Parathyroid adenoma (tissue), 2 donors: ENCODE measurements around the gene C19orf38.
"Not testable (repeated sequence)": the region's sequence is repeated elsewhere in the genome, so short reads cannot be mapped to it uniquely, and the experiment has no call there.

Experiments used
- H2AFZ ChIP-seq: fragments of 300-600 bp; sonication (generic); one replicate; pipeline ENCODE4 v1.7.0; 2017; ENCODE audit warnings: antibody characterized with exemption, mild to moderate bottlenecking
- H3K27ac ChIP-seq: fragments of 300-600 bp; sonication (generic); one replicate; pipeline ENCODE4 v1.7.0; 2017
- H3K27me3 ChIP-seq: fragments of 300-600 bp; sonication (generic); one replicate; pipeline ENCODE4 v1.7.0; 2017; ENCODE audit warnings: low read length; ENCODE audit not compliant: control insufficient read depth, insufficient read depth
- H3K36me3 ChIP-seq: fragments of 300-600 bp; sonication (generic); one replicate; pipeline ENCODE4 v1.7.0; 2017; ENCODE audit warnings: low read length; ENCODE audit not compliant: control insufficient read depth, insufficient read depth
- H3K4me1 ChIP-seq: fragments of 300-600 bp; sonication (generic); one replicate; pipeline ENCODE4 v1.7.0; 2017; ENCODE audit warnings: control low read depth
- H3K4me2 ChIP-seq: fragments of 300-600 bp; sonication (generic); one replicate; pipeline ENCODE4 v1.7.0; 2017; ENCODE audit warnings: low read length
- H3K4me3 ChIP-seq: fragments of 300-600 bp; sonication (generic); one replicate; pipeline ENCODE4 v1.7.0; 2017; ENCODE audit warnings: low read depth, low read length
- H3K79me2 ChIP-seq: fragments of 300-600 bp; sonication (generic); one replicate; pipeline ENCODE4 v1.7.0; 2017; ENCODE audit warnings: control low read depth
- H3K9ac ChIP-seq: fragments of 300-600 bp; sonication (generic); one replicate; pipeline ENCODE4 v1.7.0; 2017; ENCODE audit warnings: mild to moderate bottlenecking
- H3K9me3 ChIP-seq: fragments of 300-600 bp; sonication (generic); one replicate; pipeline ENCODE4 v1.7.0; 2017; ENCODE audit warnings: low read length; ENCODE audit not compliant: control insufficient read depth
- TF ChIP-seq, protein P1 (sequence below): fragments of 300-600 bp; sonication (generic); IDR thresholded peaks from one replicate; pipeline ENCODE4 v1.7.0; 2017; ENCODE audit warnings: antibody characterized with exemption, mild to moderate bottlenecking
- donor health status: primary hyperparathyroidism.

C19orf38 gene

DNA sequence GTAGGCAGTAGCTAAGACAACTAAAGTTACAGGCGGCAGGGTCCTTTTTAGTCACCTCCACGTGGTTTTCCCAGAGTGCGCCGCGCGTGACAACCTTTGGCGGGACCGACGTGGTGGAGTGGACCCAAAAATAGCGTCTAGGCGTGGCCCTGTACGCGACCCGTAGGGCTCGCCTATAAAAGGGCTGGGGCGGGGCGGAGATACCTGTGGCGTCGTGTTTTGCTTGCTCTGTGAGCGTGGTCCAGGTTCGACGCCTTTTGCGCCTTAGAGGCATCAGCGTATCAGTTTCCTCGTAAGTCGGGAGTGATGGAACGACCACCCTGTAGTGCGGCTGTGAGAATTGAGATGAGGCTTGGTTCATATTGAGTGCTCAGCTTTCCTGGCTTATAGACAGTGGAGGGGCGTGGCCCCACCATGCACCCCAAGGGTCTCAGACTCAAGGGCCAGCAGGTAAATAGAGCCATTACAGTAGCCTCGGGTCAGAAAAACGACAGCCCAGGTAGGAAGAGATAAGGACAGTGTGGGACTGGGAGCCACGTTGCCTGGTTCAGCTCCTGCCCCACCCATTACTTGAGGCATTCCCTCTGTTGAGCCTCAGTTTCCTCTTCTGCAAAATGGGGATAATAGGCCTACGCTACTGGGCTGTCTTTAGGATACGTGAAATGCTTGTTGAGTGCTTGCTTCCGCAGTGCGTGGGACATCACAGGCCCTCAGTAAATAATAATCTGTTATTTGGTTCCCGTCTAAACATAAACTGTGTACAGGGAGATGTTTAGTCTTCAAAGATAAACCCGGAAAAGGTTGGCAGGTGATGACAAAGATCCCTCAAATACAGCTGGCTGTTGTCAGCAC, 11.5 kb upstream of the C19orf38 start:
- Histone ChIP-seq H3K36me3 (no peaks in the 10 kb centered on the region), H3K4me3 (peak overlapping the region; percentile 95), H3K27me3 (no peaks in the 10 kb centered on the region), H3K79me2 (no peaks in the 10 kb centered on the region), H3K9me3 (no peaks in the 10 kb centered on the region), H3K4me1 (no peaks in the 10 kb centered on the region), H2AFZ (peak overlapping the region; percentile 84), H3K4me2 (peak overlapping the region; percentile 95), H3K9ac (peak overlapping the region; percentile 98), H3K27ac (peak overlapping the region; percentile 100)
- TF ChIP-seq, protein P1, sequence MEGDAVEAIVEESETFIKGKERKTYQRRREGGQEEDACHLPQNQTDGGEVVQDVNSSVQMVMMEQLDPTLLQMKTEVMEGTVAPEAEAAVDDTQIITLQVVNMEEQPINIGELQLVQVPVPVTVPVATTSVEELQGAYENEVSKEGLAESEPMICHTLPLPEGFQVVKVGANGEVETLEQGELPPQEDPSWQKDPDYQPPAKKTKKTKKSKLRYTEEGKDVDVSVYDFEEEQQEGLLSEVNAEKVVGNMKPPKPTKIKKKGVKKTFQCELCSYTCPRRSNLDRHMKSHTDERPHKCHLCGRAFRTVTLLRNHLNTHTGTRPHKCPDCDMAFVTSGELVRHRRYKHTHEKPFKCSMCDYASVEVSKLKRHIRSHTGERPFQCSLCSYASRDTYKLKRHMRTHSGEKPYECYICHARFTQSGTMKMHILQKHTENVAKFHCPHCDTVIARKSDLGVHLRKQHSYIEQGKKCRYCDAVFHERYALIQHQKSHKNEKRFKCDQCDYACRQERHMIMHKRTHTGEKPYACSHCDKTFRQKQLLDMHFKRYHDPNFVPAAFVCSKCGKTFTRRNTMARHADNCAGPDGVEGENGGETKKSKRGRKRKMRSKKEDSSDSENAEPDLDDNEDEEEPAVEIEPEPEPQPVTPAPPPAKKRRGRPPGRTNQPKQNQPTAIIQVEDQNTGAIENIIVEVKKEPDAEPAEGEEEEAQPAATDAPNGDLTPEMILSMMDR, result no peak

DNA sequence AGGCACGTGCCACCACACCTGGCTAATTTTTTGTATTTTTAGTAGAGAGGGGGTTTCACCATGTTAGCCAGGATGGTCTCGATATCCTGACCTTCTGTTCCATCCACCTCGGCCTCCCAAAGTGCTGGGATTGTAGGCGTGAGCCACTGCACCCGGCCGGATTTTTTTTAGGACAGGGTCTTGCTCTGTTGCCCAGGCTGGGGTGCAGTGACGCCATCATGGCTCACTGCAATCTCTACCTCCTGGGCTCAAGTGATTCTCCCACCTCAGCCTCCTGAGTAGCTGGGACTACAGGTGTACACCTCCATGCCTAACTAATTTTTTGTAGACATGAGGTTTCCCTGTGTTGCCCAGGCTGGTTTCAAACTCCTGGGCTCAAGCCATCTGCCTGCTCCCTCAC, 10.6 kb upstream of the C19orf38 start:
- H3K9ac ChIP-seq, H2AFZ ChIP-seq, H3K4me2 ChIP-seq, H3K27me3 ChIP-seq, H3K4me1 ChIP-seq, H3K79me2 ChIP-seq, H3K36me3 ChIP-seq, H3K27ac ChIP-seq, H3K4me3 ChIP-seq, H3K9me3 ChIP-seq: not testable (repeated sequence)

DNA sequence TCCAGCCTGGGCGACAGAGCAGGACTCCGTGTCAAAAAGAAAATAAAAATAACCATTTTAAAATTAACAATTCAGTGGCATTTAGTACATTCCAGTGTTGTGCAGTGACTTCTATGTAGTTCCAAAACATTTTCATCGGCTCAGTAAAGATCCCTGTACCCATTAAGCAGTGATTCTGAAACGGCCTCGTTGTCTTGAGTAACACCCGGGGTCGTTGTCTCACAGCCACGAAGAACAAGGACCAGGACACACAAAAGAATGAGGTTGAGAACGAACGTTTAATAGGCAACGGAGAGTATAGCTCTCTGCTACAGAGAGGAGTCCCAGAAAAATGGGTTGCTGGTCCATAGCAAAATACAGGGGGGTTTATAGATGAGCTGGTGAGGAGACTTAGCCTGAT, 9.8 kb upstream of the C19orf38 start:
- H3K4me1 ChIP-seq, result no peaks in the 10 kb centered on the region
- H2AFZ ChIP-seq, result no peak overlapping the region
- H3K79me2 ChIP-seq, result no peaks in the 10 kb centered on the region
- H3K4me2 ChIP-seq, result no peak overlapping the region
- no peak overlapping the region for H3K27ac ChIP-seq
- H3K9me3 ChIP-seq, result no peaks in the 10 kb centered on the region
- TF ChIP-seq, protein P1, result no peak
- no peaks in the 10 kb centered on the region for H3K36me3 ChIP-seq
- H3K27me3 ChIP-seq, result no peaks in the 10 kb centered on the region
- no peak overlapping the region for H3K4me3 ChIP-seq
- no peak overlapping the region for H3K9ac ChIP-seq

DNA sequence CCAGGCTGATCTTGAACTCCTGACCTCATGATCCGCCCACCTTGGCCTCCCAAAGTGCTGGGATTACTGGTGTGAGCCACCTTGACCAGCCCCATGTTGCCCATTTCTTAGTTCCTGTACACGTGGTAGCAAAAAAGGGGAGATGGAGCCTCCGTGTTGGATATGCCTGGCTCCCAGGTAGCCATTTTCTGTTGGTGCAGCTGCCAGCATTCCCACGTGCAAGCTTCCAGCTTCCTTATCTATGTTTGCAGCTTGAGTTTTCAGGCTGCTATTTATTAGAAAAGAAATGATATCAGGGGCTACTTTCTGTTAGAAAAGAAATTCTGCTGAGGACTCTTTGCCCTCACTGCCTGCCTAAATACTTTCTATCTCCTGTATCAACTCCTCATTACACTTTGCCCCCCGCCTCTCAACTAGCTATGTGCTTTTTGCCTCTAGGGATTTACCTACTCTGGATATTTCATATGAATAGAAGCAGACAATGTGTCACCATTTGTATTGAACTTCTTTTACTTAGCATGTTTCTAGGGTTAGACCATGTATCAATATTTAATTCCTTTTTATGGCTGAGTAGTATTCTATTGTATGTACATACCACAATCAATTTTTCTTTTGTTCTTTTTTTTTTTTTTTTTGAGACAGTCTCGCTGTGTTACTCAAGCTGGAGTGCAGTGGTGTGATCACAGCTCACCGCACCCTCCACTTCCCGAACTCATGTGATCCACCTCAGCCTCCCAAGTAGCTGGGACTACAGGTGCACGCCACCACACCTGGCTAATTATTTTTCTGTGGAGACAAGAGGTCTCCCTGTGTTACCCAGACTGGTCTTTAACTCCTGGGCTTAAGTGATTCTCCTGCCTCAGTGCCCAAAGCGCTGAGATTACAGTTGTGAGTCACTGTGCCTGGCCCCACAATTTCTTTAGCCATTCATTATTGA, 8.8 kb upstream of the C19orf38 start:
- Histone ChIP-seq H3K4me3 (no peak overlapping the region), H3K36me3 (no peaks in the 10 kb centered on the region), H2AFZ (no peak overlapping the region), H3K4me2 (no peak overlapping the region), H3K79me2 (no peaks in the 10 kb centered on the region), H3K27ac (no peak overlapping the region), H3K9ac (no peak overlapping the region), H3K4me1 (no peaks in the 10 kb centered on the region), H3K27me3 (no peaks in the 10 kb centered on the region), H3K9me3 (no peaks in the 10 kb centered on the region)
- TF ChIP-seq, protein P1, result no peak

DNA sequence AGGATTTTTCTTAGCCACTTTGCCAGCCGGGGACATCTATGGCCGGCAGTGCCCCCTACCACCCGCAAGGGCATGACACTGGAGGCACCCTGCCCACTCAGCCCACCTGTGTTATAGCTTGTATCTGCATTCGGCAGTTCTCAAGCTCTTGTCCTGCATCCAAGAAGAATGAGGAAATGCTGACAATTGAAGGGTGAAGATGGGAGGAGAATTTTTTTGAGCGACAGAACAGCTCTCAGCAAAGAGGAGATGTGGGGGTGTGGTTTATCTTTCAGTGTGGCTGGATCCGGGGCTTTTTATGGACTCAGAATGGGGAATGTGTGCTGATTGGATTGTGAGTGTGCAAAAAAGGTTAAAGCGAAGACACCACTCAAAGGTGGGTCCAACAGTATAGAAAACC, 5.4 kb upstream of the C19orf38 start:
- Histone ChIP-seq H3K4me3 (no peak overlapping the region), H2AFZ (no peak overlapping the region), H3K4me2 (no peak overlapping the region), H3K27ac (no peak overlapping the region), H3K9me3 (no peaks in the 10 kb centered on the region), H3K9ac (no peak overlapping the region), H3K4me1 (no peaks in the 10 kb centered on the region), H3K79me2 (no peaks in the 10 kb centered on the region), H3K36me3 (no peaks in the 10 kb centered on the region), H3K27me3 (no peaks in the 10 kb centered on the region)
- TF ChIP-seq, protein P1, result no peak
